ENCODE data around the gene HLA-DQA1.
"Not testable (repeated sequence)": the region's sequence is repeated elsewhere in the genome, so short reads cannot be mapped to it uniquely, and the experiment has no call there.

The HLA-DQA1 gene

GRCh38 chr6:32637219-32637880 is at the start of gene HLA-DQA1:
Gene HLA-DQA1 (plus strand): TSS chr6:32637406. CDS start chr6:32637459, 53 bp downstream.
- Histone ChIP-seq H3K4me3 (peak within 1 kb of the TSS in 3 of 7 experiments; percentile 1 to 11 (median 8)), H3K27ac (peak within 1 kb of the TSS in 5 of 21 experiments; percentile 24 to 67 (median 39))

GRCh38 chr6:32588156-32588555 is 49.0 kb upstream of the HLA-DQA1 start:
- Histone ChIP-seq H3K27ac (peak overlapping the region in 3 of 21 experiments; percentile 26 to 55 (median 48)), H3K4me3 (peak overlapping the region in 3 of 7 experiments; percentile 12 to 32 (median 30))

DNA sequence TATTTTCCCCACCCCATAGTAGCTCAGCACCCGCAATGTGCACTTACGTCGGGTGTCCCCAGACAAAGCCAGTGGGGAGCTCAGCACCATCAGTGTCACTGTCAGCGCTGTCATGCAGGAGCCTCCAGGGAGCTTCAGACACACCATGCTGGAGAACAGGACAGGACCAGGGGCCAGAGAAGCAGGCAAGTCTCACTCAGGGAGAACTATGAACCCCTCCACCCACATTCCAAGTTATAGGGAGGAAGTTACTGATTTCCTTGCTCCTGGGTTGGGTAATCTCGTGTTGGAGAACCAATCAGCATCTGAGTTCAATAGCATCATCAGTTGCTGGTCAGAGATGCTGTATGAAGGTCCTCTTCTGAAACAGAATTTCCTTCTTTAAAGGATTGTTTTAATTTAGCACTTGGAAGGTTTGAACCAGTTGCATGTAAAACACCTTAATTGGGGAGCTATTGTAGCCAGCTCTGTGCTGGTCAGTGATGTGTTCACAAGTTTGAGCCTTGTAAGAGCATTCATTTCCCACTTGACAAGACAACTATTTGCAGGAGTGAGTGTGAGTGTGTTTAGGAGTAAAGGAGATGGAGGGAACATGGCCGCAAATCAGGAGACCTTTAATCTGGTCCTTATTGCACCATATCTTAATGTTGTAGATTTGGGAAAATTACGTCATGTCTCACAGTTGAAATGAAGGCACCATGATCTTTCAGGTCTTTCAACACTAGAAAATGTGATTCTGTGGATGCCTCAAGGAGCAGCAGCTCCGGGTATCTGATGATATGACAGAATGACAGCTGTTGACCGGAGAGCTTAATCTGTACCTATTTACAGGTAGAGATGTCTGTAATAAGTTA is 47.4 kb upstream of the HLA-DQA1 start, which contains the start of gene HLA-DRB1:
TSS of gene HLA-DRB1 (minus strand) at position 253 of the 854 bp plus-strand sequence. CDS start at position 147, 106 bp downstream.
- Histone ChIP-seq H3K4me3 (peak within 1 kb of the TSS in 3 of 7 experiments; percentile 12 to 32 (median 30)), H3K27ac (peak within 1 kb of the TSS in 3 of 21 experiments; percentile 26 to 55 (median 36))

DNA sequence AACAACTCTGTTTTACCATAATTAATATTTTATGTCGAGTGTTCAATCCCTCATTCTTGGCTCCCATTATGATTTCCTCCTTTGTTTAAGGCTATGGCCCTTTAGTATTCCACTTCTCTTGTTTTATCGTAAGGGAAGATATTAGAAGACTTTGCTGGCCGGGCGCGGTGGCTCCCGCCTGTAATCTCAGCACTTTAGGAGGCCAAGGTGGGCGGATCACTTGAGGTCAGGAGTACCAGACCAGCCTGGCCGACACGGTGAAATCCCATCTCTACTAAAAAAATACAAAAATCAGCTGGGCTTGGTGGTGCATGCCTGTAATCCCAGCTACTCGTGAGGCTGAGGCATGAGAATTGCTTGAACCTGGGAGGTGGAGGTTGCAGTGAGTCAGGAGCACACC is 46.5 kb upstream of the HLA-DQA1 start:
- H3K4me3 ChIP-seq, H3K27ac ChIP-seq: not testable (repeated sequence)

- H3K4me3 ChIP-seq: no peak overlapping the region
- no peak overlapping the region for H3K27ac ChIP-seq
These were observed 40.2 kb upstream of the HLA-DQA1 start for GRCh38 chr6:32597024-32597423.

GRCh38 chr6:32602383-32602782 is 34.8 kb upstream of the HLA-DQA1 start:
- Histone ChIP-seq H3K27ac (no peak overlapping the region), H3K4me3 (no peak overlapping the region)

GRCh38 chr6:32603222-32603621 is 34.0 kb upstream of the HLA-DQA1 start:
- peak overlapping the region in 2 of 21 experiments; percentile 29 to 76 for H3K27ac ChIP-seq

GRCh38 chr6:32603888-32604287 is 33.3 kb upstream of the HLA-DQA1 start:
- peak overlapping the region in 5 of 21 experiments; percentile 17 to 60 (median 57) for H3K27ac ChIP-seq

More at GRCh38 chr6:32603222-32603621, 34.0 kb upstream of the HLA-DQA1 start:
- H3K4me3 ChIP-seq: no peak overlapping the region

GRCh38 chr6:32604434-32604877 is 32.8 kb upstream of the HLA-DQA1 start:
- H3K27ac ChIP-seq: peak overlapping the region in 6 of 21 experiments; percentile 42 to 60 (median 56)

More at GRCh38 chr6:32603888-32604287, 33.3 kb upstream of the HLA-DQA1 start:
- H3K4me3 ChIP-seq: no peak overlapping the region

GRCh38 chr6:32607263-32607987 is 29.8 kb upstream of the HLA-DQA1 start:
- Histone ChIP-seq H3K4me3 (no peak overlapping the region), H3K27ac (peak overlapping the region in 2 of 21 experiments; percentile 3 to 12)

More at GRCh38 chr6:32604434-32604877, 32.8 kb upstream of the HLA-DQA1 start:
- no peak overlapping the region for H3K4me3 ChIP-seq

DNA sequence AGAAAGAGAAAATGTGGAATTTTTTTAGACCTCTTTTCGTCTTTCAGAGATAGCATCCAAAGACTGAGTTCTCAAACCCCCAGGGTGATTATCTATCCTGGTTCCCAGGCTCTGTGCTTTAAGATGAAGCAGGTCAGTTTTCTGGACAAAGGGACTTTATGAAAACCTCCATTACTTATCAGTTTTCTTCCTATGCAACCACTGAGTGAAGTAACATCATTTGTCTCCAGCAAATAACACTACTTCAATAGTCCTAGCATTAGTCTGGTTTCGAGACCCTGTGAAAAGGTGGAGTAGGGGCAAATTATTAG is 29.3 kb upstream of the HLA-DQA1 start:
- H3K27ac ChIP-seq: peak overlapping the region in 4 of 21 experiments; percentile 3 to 39 (median 13)
- H3K4me3 ChIP-seq: no peak overlapping the region

DNA sequence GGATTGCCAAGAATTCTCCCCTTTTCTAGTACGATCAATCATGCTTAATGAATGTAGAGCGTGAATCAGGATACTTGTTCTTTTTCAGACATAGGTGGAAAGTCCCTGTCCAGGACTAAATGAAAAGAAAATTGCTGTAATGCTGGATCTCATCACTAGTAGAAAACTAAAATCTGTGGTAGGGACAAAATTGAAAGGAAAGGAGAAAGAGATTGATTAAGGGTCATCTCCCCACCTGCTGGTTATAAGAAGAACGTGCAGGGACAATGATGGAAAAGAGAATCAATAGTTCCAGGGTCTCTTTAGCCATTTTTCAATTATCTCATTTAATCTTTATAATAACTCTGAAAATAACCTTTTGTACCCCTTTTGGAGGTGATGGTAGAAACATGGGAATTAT is 28.8 kb upstream of the HLA-DQA1 start:
- Histone ChIP-seq H3K27ac (peak overlapping the region in 2 of 21 experiments; percentile 12 to 14), H3K4me3 (no peak overlapping the region)

DNA sequence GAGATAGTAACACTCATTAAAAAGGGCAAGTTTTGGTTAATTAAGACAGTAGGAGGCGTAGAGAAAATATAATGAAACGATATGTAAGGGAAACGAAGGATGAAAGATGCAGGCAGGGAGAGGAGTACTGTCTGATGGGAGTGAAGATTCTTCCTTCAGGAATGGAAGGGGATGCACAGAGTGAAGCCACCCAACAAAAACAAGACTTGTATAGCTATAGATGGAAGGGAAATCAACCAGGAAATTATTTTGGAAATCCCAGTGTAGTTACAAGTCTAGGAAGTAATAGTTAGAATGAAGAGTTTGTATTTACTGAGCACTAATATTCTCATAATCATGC is 27.8 kb upstream of the HLA-DQA1 start:
- peak overlapping the region in 15 of 21 experiments; percentile 22 to 86 (median 64) for H3K27ac ChIP-seq
- no peak overlapping the region for H3K4me3 ChIP-seq

- H3K27ac ChIP-seq: peak overlapping the region in 17 of 21 experiments; percentile 49 to 90 (median 64)
These were observed 27.2 kb upstream of the HLA-DQA1 start for GRCh38 chr6:32609731-32610640.

GRCh38 chr6:32610682-32611296 is 26.4 kb upstream of the HLA-DQA1 start:
- peak overlapping the region in 8 of 21 experiments; percentile 42 to 90 (median 68) for H3K27ac ChIP-seq
- no peak overlapping the region for H3K4me3 ChIP-seq

More at GRCh38 chr6:32609731-32610640, 27.2 kb upstream of the HLA-DQA1 start:
- peak overlapping the region in 1 of 7 experiments; percentile 15 for H3K4me3 ChIP-seq

- Histone ChIP-seq H3K27ac (no peak overlapping the region), H3K4me3 (no peak overlapping the region)
These were observed 23.7 kb upstream of the HLA-DQA1 start for GRCh38 chr6:32613475-32613874.

GRCh38 chr6:32614366-32615081 is 22.7 kb upstream of the HLA-DQA1 start:
- no peak overlapping the region for H3K4me3 ChIP-seq
- H3K27ac ChIP-seq: no peak overlapping the region

All from skin epidermis (tissue), 12 donors.